Esophagus mucosa (tissue), 1 donor: ENCODE data around the gene NTN1. TPM values are rescaled to one million over a fixed set of nuclear protein-coding genes. Genes with fewer than 3 reads are reported as not detected.
"Not testable (repeated sequence)": the region's sequence is repeated elsewhere in the genome, so short reads cannot be mapped to it uniquely, and the experiment has no call there.

Experiments used
- ATAC-seq: fragments of 200-7000 bp; cut with Tn5 transposase; one replicate; pipeline ENCODE4 v1.9.1; 2020
- total RNA-seq: library from RNA; stranded (reverse); gene quantifications from one replicate; pipeline ENCODE4 v1.2.4, GENCODE V29; 2023
- donor health status: DM: yes; HTN: yes; CAD: no.

The NTN1 gene
- total RNA-seq, 1 donor from 2014 or later: 9.1 TPM

DNA sequence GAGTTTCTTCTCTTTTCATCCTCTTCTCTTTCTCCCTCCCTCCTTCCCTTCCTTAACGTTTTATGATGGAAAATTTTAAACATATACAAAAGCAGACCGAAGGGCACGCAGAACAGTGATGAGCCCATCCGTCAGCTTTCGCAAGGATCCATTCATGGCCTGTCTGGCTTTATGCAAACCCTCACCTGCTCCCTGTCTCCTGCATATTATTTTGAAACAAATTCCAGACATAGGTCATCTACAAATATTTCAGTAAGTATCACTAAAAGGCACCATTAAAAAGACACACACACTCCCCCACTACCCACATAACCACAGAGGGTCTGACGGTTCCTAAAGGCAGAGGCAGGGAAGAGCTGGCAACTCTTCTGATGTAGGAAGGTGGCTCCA lies 235.0 kb downstream of the NTN1 start:
- no peak for ATAC-seq

DNA sequence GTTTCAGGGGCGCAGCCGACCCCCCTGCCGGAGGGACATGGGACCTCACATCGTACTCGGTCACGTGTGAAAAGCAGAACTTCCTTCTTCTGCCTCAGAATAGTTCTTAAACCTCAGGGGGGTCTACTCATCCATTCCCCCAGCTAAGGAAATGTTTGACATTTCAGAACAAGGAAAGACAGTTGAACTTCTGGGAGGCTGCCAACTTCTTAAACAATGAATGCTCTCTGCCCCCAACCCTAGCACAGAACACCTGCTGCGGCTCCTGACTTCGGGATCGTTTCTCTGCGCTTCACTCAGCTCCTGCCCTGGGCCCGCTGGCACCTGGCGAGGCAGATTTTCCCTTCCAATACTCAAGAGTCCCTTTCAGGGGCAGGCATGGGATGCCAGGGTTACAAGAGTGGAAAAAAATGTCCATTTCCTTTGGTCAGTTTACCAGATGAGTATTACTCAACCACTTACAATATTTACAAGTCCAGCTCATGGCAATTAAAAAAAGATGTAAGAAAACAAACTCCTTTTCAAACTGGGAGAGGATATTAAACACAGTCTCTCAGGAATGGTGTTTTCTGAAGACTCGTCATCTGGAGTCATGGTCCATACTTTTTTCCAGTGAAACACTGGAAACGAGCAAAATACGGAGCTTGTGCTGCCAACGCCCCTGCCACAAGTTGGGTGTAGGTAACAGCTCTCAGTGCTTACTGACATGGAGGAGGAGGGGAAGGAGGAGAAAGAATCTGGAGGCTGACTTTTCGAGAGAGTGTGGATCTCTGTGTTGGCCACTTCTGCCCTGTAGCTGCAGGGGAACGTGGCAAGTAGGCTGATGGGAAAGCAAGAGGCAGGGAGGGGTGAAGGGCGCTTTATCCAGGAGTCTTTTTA lies 235.7 kb downstream of the NTN1 start:
- ATAC-seq: no peak

DNA sequence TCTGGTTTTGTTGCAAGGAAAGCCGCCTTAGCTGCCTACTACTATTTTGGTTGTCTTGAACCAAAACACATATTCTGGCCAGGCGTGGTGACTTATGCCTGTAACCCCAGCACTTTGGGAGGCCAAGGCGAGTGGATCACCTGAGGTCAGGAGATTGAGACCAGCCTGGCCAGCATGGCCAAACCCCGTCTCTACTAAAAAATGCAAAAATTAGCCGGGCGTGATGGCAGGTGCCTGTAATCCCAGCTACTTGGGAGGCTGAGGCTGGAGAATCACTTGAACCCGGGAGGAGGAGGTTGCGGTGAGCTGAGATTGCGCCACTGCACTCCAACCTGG lies 236.3 kb downstream of the NTN1 start:
- ATAC-seq: not testable (repeated sequence)

DNA sequence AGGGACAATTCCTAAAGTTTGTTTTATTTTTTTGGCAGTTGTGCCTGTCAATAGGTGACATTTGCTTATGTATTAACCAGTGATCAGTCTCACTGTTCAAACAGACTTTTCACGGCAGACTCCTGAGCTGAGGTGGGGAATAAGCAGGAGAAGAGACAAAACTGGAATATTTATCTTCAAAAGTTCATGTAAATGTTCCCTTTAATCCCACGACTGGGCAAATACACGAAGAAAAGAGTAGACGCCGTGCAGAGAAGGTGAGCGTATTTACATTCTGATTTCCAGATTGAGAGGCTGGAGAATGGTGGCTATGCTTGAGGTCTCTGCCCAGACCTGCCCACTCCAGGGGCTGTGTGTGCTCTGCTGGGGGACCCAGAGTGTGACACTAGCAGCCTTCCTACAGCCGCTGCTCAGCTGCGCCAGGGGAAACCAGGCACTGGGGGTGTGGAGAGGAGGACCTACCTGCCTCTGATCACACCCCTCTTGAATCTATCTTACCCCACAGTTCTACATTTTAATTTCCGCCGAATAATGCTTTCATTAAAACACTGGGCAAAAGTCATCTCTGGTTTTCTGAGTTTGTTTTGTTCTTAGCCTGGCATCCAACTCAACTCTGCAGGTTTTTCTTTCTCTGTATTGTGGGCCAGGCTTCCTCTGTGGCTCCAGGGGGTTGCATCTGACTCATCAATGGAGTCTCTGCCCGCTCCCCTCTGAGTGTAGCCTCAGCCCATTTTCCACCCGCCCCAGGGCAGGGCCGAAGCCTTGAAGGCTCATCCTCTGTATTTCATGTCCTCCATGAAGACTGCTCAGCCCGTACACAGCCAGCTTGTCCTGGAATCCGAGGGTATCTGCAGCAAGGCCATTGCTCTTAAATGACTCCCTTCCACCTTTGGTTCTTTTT lies 237.1 kb downstream of the NTN1 start:
- peak; percentile 22 for ATAC-seq

DNA sequence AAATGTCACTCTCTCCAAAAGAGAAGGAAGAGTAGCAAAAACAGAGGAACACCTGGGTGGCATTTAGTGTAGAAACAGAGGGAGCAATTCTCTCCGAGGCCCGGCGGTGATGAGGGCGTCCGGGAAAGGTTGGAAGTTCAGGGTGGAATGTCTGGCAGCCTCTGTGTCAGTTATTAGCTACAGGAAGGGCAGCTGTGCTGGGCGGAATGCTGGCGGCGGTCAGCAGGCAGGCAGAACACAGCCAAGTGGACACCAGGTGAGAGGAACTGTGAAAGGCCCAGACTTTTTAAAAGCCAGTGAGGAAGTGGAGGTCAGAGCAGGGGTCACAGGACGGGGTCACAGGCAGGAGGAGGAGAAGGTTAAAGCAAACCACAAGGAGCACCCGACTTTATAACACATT lies 238.1 kb downstream of the NTN1 start:
- ATAC-seq: no peak

DNA sequence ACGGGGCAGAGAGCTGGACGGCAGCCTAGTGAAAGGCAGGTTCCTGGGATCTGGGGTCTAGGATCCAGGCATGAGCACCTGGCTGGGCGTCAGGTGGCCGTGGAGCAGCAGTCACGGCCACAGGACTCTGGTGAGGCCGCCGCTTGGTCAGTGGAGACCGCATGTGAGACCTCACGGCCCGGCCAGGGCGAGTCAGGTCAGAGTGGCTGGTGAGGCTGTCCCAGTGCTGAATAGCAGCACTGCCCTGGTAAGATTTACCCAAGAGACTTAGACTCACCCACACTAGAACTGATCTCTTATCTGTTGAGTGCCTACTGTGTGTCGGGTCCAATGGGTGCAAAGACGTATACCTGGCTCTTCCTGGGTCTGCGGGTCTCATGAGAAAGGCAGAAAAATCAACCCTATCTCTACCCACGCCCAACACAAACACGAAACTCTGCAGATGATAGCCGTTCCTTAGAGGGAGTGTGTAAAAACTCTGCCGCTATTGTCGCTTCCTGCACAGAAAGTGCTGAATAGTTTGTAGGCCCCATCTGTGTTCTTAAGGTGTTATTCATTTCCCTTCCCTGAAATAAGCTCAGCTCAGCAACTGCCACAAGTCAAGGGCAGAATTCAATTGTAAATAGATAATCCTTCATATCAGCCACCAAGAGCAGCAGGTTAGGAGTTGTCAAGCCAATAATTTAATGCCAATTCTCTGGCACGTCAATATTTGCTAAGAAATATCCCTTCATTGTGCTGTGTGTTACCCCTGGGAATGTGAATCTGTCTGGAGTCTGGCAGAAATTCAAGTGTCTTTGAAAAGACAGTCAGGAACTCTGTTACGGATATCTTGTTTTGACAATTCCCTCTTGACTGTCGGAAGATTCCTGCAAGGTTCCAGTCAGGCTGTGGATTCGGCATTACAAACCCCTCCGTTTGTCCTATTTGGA lies 240.0 kb downstream of the NTN1 start:
- ATAC-seq: no peak

DNA sequence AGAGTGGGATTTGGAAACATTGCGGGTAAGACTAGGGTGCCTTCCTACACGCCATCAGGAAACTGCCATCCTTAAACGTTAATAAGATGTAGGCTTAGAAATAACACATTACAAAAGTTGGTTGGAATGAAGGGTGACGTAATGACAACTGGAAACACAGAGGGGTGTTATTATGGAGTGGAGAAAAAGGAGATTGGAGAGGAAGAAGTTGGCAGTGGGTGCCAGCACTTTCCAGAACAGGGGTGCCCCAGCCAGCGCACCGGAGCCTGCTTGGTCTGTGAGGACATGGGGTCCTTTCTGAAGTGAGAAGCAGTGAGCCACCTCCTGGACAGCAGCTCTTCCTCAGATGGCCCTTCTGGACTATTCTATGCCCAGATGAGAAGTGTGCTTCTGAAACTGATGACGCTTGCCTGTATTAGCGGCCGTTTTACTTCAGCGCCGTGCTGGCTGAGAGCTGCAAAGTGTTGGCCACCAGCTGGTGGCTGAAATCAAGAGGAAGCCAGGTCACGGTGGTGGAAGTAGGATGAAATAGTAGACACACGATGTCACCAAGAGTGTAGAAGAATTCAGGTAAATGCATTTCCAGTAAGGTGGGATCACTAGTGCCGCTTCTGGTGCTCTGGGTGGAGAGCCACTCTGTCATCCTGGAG lies 244.8 kb downstream of the NTN1 start:
- no peak for ATAC-seq

DNA sequence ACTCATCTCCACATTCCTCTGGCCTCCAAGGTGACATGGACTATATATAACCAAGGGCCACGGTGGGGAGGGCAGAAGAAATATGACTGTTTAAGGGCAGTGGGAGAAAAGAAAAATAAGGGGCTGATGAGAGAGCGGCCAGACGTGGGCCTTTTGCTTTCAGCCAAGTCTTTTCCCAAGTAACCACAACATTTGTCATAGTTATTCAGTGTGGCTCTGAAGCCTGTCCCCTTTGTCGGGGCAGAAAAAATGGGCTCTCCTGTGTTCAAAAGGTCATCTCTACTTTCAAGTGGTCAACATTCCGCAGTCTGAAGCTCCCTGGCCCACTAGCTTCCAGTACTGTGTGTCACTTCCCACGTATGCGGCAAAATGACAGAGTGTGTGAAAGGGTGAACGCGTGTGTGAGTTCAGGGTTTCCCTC lies 245.4 kb downstream of the NTN1 start:
- no peak for ATAC-seq

DNA sequence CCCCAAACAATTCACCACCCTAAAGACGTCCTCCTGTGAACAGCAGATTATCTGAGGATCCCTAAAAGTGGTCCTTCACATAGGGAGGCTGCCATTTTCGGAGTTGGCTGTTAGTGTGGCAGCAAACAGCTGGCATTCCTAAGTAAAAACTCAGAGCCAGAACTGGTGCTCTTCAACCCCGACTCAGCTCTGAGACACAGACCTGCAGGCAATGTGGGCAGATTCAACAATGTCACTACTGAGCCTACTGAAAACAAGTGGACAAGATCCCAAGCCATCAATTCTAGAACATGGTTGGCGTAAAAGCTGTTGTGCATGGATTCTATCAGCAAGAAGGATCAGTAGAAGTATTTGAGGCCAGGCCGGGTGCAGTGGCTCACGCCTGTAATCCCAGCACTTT lies 247.2 kb downstream of the NTN1 start:
- ATAC-seq: no peak

DNA sequence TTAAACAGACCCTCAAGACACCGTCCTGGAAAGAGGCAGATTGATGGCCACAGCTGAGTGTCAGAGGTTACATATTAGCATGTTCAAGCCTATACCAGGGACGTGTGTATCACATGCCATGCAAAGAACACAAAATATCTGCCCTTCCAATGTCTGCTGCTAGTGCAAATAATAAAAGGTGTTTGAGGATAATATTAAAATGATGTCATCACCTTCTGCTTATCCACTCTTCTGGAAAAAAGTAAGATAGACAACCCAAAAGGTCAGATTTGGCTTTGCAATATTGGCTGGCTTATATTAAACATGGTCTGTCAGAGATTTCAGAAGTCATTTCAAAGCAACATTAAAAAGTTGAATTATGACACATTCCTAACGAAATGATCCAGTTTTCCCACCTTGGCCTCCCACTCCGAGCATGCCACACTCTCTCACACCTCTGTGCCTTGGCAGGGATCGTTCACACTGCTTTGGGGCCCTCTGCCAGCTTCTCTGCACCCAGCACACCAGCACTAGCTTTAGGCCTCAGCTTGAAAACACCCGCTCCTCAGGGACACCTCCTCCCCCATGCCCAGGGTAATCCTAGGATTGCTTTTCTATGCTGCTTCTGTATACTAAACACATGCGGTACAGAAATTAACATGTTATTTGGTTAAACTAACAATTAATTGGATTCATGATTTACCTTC lies 248.2 kb downstream of the NTN1 start:
- no peak for ATAC-seq

DNA sequence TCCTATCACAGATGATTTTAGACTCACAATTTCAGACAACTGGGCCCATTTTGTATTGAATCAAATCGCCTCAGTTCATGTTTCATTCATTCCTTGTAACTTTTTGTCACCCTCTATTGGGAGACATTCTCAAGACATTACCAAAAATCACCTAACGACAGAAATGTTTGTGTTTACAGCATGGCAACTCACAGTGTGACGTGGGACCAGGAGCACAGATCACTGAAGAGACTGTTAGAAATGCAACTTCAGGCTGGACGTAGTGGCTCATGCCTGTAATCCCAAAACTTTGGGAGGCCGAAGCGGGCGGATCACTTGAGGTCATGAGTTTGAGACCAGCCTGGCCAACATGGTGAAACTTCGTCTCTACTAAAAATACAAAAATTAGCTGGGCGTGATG lies 249.6 kb downstream of the NTN1 start:
- no peak for ATAC-seq

DNA sequence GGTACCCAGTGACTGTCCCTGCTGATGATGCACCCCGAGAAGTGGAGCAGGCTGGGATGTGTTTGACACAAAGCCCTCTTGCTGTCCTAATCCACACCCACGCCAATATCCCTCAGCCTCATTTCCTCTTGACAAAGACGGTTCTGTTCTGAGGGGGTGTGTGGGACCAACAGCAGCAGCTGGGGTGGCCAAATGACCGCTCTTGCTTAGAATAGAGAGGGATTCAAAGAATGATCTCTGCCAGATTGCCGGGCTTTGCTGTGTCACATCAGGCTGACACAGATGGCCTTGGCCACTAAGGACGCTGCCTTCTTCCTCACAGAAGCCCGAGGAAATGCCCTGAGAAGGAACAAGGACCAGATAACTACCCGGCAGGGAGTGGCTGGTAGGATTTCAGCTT lies 250.7 kb downstream of the NTN1 start:
- ATAC-seq: no peak

DNA sequence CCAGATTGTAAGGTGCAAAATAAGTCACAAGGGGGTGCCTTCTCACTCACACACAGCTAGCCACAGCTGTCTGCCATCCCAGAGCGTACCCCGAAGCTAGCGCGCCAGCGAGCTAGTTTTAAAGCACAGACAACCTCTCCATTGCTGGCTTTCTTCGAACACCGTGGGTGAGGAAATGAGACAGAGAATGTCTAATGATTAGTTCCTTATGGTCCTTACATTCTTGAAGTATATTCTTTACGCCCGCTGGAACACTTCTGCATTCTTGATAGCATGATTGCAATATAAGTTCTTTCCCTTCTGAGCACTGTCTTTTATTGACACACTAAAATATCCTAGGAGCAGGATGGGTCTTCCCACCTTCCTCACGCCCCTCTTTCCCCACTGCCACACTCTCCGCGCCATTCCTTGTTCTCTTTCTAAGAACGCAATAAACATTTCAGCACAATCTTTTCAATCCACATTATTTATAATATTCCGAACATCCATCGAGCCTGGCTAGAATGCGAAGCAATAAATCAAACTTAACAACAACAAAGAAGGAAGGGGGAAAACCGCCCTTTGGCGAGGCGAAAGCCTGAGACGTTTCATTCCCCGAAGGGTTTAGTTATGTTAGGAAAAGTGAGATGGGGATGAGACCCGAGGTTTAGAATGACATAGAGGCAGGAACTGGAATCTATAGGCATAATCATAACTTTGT lies 251.3 kb downstream of the NTN1 start:
- no peak for ATAC-seq

DNA sequence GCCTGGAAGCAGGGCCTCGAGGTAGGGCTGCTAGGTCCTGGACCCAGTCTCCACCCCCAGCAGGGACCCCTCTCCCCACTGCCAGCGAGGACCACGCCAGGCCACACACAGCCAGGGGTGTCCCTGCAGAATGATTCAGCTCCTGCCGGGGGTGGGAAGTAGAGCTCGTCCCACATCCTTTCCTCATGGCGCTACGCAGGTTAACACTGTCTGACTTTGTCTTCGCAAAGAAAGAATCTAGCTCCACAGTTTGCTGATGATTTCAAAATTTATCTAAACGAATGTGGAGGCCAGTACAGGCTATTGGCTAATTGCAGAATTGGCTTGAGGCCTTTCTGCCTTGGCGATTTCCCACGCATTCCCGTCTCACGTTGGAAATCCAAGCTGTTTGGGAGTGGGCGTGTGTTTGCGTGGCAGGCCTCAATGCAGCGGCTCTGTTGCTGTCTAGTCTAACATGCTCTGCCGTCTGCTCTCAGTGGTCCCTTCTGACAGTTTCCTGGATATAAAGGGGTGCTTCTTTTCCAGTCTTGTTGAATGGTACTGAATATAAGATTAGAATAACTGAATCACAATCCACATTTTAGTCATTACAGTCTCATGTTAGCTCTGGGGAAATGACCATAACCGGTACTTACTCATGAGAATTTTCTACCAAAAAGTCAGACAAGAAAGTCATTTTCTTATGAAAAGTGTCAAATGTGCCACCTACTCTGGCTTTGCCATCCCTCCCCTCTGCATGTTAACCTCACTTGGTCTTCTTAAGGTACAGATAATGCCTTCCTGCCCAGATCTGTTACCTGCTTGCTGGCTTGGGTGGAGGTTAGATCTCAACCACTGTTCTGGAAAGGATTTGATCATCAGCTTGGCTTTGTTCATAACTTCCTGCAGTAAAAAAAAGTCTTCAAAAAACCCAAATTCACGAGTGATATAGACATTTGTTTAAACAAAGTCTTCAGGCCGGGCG lies 252.4 kb downstream of the NTN1 start:
- peak; percentile 22 for ATAC-seq

DNA sequence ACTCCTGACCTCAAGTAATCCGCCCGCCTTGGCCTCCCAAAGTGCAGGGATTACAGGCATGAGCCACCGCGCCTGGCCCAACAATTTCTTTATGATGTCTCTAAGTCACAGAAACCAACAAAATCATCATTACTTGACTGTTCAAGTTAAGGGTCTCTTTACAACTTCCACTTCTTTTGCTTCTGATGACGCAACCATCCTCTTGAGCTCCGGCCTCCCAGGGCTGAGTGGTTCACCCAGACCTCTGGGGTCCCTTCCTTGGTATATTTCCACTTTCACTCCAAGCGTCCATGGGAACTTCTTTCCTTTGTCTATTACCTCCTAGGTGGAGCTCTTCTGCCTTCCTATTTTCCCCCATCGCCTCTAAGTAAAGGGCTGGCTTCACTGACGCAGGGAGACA lies 253.7 kb downstream of the NTN1 start:
- ATAC-seq: no peak

DNA sequence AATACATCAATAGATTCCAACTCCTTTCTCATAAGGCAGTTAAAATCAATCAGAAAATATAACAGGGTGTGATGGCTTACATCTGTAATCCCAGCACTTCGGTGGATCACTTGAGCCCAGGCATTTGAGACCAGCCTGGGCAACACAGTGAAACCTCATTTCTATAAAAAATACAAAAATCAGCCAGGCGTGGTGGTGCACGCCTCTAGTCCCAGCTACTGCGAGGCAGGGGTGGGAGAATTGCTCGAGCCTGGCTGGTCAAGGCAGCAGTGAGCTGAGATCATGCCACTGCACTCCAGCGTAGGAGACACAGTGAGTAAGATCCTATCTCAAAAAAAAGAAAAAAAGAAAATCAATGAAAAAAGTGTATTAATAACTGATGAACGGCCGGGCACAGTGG lies 258.6 kb downstream of the NTN1 start:
- ATAC-seq: no peak

DNA sequence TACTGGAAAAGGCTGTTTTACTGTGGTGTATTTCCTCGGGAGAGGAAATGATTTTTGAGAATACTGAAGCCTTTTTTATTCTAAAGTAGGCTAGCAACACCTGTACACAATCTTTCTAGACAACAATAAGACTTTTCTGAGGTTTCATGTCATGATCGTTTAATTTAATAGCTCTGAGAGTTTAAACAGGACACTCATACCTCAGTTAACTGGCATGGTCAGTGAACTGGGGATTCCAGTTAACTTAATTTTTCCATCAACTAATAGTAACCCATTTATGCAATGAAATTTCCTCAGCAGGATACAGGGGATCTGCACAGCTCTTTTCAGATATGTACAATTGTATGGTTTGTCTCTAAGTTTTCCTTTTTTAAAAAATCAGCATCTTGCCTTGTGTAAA lies 262.6 kb downstream of the NTN1 start:
- no peak for ATAC-seq

DNA sequence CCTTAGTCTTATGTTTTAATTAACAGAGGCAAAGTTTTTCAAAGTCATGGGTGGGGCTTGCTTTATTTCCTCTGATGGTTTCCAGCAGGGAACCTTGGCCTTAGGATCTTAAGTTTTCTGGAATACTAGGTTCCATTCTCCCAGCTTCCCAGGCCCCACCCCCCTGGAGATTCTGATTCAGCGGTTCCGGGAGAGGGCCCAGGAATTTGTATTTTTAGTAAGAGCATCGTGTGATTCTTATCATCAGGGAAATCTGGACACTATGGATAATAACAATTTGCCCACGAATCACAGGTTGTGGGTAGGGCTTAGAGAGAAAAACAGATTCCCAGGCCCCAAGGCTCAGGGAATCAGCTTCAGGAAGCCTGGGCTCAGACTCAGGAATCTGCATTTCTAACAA lies 263.6 kb downstream of the NTN1 start:
- no peak for ATAC-seq

DNA sequence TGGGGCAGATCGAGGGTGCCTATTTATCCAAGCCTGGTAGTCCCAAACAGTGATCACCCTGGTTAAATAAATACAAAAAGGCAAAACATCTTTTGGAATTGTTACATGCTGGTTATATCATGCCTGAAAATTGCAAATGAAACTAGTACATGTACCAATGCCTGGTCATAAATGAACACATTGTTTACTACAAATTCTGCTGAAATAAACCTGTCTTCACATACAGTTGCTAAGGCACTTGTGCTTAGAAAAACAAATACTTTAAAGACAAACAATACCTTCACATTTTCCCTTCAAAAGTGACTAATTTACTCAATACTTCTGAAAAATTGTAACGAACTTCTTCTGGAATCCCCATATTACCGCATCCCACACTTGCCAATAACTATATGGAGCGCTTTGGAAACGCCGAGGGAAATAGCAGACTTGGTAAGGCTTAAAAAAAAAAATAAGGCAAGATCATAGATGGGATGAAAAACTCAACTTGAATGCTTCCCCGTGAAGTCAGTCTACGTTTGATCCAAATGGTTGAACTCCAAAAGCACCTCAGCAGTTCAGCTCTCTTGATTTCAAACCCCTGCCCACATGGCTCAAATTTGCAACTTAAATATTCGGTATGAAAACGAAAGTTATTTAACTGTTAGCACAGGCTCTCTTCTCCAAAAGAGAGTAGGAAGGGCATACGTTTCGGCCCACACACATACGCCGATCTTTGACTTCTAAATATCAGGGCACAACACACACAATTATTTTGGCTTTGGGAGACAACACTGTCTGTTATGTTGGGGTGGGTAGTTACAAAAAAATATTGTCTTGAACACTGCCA lies 264.5 kb downstream of the NTN1 start:
- ATAC-seq: no peak
